DMS153 (cell line): ENCODE results near the gene ANO1.
"Not testable (repeated sequence)": the region's sequence is repeated elsewhere in the genome, so short reads cannot be mapped to it uniquely, and the experiment has no call there.

Source experiments
- DNase-seq: peaks from one replicate; lab custom pipeline; 2025; lab: John Stamatoyannopoulos, UW

Gene ANO1

GRCh38 chr11:70210051-70210501, 132.0 kb downstream of the ANO1 start:
- no peak for DNase-seq

- no peak for DNase-seq
Measured at GRCh38 chr11:70210530-70210929, 132.4 kb downstream of the ANO1 start.

GRCh38 chr11:70212227-70212811, 134.2 kb downstream of the ANO1 start:
- DNase-seq, result no peak

- DNase-seq, result not testable (repeated sequence)
Measured at GRCh38 chr11:70217388-70217787, 139.3 kb downstream of the ANO1 start.

- not testable (repeated sequence) for DNase-seq
Measured at GRCh38 chr11:70218076-70218475, 140.0 kb downstream of the ANO1 start.

- no peak for DNase-seq
Measured at GRCh38 chr11:70220136-70220535, 142.0 kb downstream of the ANO1 start.

- DNase-seq, result no peak
Measured at GRCh38 chr11:70220920-70221319, 142.8 kb downstream of the ANO1 start.

GRCh38 chr11:70225681-70226177, 147.6 kb downstream of the ANO1 start:
- no peak for DNase-seq

- no peak for DNase-seq
Measured at GRCh38 chr11:70226183-70226582, 148.1 kb downstream of the ANO1 start.

- DNase-seq, result no peak
Measured at GRCh38 chr11:70226967-70227366, 148.8 kb downstream of the ANO1 start.

GRCh38 chr11:70229737-70230136, 151.6 kb downstream of the ANO1 start:
- no peak for DNase-seq

GRCh38 chr11:70230151-70230839, 152.2 kb downstream of the ANO1 start:
- DNase-seq, result no peak

GRCh38 chr11:70230840-70231710, 153.0 kb downstream of the ANO1 start:
- no peak for DNase-seq

GRCh38 chr11:70233034-70233433, 154.9 kb downstream of the ANO1 start:
- no peak for DNase-seq

- no peak for DNase-seq
Measured at GRCh38 chr11:70233511-70233934, 155.4 kb downstream of the ANO1 start.

- no peak for DNase-seq
Measured at GRCh38 chr11:70233962-70234361, 155.8 kb downstream of the ANO1 start.
